GM18502 (cell line): ENCODE data around the gene DAAM2.

Experiments
- ATAC-seq: cut with Tn5 transposase; IDR thresholded peaks from one replicate; pipeline ENCODE4 v1.9.1; 2021; ENCODE audit warnings: mild to moderate bottlenecking; ENCODE audit not compliant: unreplicated experiment, poor library complexity

The DAAM2 gene

DNA sequence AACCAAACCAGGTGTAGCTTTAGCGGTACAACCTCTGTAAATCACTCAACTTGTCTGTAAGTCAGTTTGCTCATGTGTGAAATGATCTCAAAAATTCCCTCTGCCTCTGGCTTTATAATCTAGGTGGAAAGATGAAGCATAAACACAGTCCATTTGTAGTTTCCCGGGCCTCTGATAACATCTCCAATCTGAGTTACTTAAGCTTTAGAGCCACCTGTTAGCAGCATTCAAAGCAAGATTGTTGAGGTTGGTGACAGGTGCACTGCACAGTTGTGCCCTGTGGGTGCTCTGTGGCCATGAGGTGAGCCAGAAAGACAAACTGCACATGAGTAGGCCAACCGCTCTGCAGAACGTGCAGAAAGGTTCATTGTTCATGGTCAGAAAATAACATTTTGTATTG is 88.4 kb downstream of the DAAM2 start:
- ATAC-seq, result no peak

DNA sequence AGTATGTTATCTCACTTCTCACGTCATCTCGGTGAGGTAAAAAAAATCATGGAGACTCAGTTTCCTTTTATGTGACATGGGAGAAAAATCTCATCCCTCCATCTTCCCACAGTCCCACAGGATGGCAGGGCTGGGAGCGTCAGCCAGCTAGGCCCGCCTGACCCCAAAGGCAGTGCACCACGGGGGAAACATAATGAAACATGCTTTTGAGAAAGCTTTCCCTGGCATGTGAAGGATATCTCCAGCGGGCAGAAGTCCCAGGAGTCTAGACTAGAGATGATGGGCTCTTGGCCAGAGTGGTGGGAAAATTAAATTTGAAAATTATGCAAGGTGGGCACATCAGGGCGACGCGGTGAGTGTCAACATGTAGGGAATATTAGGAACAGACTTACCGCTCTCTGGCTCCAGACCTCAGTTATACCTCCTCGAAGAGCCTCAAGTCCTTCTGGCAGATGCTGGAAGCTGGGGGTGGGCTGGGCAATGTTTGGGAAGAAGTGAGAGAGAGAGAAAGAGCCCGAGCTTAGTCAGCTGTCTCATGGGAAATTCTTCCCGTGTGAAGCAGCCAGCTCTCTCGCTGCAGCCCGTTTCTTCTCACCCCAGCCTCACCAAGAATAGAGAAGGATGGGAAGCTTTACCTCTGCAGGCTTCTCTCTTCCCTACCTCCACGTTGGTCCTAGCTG is 89.8 kb downstream of the DAAM2 start:
- ATAC-seq, result no peak

DNA sequence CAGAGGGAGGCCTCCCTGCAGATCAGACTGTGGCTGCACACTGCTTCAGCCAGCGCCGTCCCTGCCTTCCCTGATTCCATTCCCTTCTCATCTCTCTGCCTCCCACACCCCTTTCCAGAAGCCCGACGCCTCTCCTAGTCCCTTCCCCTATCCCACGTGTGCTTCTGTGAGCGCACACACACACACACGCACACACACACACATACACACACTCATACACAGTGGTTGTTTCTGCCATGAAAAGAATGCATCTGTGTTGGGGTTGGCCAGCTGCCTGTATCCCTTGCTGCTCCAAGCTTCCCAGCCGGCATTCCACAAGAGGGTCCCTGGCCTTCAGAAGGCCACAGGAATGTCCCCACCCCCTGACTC is 90.3 kb downstream of the DAAM2 start:
- ATAC-seq, result no peak

GRCh38 chr6:39884696-39885095 is 92.5 kb downstream of the DAAM2 start:
- no peak for ATAC-seq

GRCh38 chr6:39885691-39886090 is 93.5 kb downstream of the DAAM2 start:
- ATAC-seq, result no peak

DNA sequence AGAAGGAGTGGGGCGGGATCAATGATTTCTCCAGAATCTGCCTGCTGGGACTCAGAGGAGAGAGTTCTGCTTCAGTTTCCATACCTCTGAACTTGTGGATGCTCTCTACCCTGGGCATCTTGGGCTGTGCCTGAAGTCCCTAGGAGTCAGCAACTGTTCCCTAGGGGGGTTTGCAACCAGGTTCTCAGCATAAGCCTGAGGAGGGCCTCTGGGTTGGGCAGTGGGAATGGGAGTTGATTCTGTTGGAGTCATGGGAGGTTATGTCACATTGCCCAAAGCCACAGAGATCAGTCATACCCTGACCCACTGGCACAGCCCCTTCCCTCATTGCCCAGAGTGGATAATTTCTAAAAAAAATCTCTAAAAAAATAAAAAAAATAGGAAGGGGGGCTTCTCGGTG is 94.7 kb downstream of the DAAM2 start:
- ATAC-seq, result no peak

DNA sequence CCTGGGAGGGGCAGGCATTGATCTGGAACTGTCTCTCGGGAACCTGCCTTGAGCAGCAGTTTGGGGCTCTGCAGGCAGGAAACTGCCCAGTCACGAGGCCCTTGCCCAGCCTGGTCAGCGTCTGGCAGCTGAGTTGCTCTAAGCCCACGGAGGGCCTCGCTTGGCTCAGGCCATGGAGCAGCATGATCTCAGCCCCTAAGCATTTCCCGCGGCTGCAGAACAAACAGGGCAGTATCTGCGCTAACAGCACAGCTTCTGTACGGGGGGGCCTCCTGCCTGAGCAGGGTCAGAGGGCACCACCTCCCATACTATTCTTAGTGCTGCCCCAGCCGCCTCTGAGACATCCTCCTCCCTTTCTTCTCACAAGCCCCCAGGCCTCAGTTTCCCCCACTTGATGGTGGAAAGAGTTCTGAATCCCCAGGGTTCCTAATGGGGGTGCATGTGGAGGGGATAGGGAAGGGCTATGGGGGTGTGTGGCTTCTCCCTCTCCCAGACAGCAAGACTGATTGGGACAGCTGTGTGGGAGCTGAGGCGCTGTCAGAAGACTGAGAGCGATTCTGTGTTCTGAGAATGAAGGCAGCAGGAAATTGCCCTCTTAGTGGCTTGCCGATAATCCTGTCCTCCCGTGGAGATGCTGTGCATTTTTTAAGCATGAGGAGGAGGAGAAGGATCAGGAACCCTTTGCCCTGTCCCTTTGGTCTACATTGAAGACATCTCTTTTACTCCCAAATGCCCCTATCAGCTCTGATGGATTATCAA is 95.7 kb downstream of the DAAM2 start:
- no peak for ATAC-seq

GRCh38 chr6:39889229-39889628 is 97.1 kb downstream of the DAAM2 start:
- ATAC-seq, result no peak

- no peak for ATAC-seq
These were observed 99.2 kb downstream of the DAAM2 start for GRCh38 chr6:39891353-39891752.

DNA sequence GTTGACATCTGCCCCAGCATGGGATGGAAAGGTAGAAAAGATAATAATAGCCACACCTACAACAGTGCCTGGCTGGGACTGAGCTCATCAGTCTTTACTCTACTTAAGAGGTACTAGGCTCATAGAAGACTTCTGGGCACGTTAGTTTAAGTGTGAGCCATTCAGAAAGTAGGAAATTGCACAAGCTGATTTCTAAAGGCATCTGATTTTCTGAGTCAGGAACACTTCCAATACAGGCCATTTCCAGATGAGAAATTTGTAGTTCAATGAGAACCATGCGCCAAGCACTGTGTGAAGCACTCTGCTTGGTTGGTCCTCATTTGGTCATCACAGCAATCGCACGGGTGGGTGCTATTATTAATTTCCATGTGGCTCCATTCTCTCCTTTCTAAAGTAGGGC is 99.8 kb downstream of the DAAM2 start:
- no peak for ATAC-seq

GRCh38 chr6:39892490-39893129 is 100.4 kb downstream of the DAAM2 start:
- ATAC-seq, result no peak

DNA sequence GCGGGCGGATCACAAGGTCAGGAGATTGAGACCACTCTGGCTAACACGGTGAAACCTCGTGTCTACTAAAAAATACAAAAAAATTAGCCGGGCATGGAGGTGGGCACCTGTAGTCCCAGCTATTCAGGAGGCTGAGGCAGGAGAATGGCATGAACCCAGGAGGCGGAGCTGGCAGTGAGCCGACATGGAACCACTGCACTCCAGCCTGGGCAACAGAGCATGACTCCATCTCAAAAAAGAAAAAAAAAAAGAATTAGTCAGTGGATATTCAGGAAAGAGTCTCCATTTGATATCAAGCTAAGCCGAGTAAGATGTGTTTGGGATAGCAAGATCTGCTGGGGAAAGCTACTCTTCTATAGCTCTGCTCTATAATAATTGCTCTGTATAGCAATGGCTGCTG is 101.1 kb downstream of the DAAM2 start:
- ATAC-seq, result no peak

- no peak for ATAC-seq
These were observed 104.5 kb downstream of the DAAM2 start for GRCh38 chr6:39896701-39897100.

DNA sequence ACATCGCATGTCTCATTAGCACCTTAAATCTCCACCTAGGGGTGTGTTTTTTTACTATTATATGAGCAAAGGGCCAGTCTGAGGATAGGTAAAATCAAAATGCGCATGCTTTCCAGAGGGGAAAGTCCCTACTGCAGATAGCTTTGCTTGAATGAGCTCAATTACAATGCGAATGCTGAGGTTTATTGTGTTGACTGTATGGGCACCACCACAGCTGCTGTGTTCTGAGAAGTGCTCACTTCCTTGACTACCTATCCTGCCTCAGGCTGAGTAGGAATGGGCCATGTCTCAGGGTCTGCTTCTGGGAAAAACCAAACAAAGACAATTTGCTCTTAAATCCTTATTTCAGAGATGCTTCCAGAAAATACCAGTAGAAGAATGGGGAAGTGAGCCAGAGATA is 105.5 kb downstream of the DAAM2 start:
- no peak for ATAC-seq

- no peak for ATAC-seq
These were observed 106.4 kb downstream of the DAAM2 start for GRCh38 chr6:39898625-39899024.

DNA sequence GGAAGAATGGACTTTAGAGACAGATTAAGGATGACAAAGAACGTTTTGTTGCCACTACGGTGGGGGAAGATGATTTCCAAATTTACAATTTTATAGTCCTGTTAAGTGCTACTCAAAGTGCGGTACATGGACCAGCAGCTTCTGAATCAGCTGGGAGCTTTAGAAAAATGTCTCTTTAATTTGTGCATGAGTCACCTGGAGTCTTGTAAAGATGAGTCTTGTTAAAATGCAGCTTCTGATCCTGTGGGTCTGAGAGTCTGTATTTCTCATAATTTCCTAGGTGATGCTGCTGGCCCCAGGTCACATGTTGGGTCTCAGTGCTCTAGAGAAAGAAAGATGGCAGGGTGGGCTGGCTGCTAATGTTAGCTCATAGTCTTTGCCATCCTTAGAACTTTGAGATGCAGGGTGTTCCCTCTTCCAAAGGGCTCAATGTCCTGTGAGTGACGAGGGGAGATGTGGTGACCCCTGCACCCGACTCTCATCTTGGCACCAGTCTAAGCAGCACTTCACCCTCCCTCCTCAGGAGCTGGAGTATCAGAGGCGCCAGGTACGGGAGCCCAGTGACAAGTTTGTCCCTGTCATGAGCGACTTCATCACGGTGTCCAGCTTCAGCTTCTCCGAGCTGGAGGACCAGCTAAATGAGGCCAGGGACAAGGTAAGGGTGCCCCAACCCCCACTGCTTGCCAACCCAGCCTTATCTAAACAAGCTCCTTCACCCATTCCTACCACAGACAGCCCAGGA is 107.5 kb downstream of the DAAM2 start:
- ATAC-seq, result no peak

DNA sequence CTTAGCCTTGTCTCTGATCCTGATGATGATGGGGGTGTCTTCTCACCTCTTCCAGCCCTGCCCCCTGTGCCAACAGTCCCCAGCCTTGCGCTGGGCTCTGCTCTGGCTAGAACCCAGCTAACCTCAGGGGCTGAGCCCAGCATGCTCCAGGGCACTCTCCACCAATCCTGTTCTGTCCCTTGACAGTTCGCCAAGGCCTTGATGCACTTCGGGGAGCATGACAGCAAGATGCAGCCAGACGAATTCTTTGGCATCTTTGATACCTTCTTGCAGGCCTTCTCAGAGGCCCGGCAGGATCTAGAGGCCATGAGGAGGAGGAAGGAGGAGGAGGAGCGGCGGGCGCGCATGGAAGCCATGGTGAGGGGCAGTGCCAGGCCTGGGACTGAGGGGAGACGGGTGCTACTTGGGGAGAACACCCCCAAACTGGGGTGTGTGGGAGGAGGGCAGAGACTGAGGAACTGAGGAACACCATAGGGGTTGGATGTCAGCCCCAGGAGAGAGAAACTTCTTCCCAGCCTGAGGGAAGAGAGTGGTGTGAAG is 109.0 kb downstream of the DAAM2 start:
- ATAC-seq, result no peak

GRCh38 chr6:39901670-39902069 is 109.5 kb downstream of the DAAM2 start:
- ATAC-seq, result no peak

- ATAC-seq, result no peak
These were observed 110.0 kb downstream of the DAAM2 start for GRCh38 chr6:39902136-39902535.

DNA sequence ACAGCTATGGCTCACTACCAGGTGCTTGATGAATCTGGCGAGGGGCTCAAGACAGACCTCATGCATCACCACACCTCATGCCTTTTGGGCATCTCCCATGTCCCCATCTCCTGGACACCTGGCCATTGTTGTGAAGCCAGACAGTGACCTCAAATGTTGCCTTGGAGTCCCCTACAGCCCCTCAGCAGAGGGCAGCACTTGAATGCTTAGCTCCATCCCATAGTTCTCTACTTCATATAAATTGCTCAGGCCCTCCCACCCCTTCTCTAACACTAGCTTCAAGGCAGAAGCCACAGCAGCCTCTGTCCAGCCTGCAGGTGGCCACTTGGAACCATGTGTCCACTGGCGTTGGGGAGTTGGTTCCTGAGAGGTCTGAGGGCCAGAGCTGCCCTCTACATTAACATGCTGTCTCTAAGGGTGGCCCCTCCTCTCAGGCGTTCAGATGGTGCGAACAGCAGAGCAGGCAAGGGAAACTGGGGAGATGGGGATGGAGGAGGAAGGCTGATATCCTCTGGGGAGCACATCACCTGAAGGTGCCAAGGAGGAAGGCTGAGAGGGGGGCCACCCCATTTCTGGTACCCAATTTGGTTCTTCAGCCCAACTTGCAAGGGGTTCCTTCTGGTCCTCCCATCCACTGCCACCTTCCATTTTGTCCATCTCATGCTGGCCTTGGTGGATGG is 110.8 kb downstream of the DAAM2 start:
- no peak for ATAC-seq
